ENCODE data around the gene WDFY4.

The WDFY4 gene

DNA sequence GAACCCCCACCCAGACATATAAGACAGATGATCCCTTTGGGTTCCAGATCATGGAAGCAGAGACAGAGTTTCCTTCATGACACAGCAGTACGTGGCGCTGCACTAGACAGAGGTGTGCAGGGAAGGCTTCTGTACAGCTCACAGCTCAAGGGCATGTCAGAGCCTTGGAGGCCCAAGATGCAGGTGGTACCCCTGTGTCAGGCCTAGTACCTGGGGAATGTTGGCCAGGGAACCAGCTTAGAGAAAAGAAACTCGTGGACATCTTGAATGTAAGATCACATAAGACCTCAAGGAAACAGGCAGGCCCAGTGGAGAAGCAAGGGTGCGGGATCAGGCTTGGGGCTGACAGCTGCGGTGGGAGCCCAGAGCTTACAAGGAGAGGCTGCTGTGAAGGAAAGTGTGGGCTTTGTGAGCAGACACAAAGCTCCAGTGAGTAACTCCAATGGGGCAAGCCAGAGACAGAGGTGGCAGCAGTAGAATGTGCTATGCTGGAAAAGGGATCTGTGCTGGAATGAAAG is 91.4 kb downstream of the WDFY4 start:
- DNase-seq = no peak

DNA sequence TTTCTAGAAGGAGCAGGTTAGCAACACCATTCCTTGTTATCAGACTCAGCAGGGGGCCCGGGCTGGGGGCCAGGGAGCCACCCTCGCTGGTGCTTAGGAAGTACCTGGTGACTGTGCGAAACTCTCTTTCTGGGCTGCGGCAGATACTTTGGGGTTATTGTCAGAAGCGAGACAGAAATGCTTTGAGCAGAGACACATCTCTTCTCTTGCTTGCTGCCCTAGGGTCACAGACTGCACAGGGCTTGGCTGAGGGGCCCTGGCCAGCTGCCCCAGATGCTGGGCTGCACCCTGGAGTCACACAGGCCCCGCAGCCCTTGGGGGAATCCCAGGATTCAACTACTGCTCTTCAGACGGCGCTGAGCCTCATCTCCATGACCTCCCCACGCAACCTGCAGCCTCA is 91.9 kb downstream of the WDFY4 start:
- DNase-seq = no peak

DNA sequence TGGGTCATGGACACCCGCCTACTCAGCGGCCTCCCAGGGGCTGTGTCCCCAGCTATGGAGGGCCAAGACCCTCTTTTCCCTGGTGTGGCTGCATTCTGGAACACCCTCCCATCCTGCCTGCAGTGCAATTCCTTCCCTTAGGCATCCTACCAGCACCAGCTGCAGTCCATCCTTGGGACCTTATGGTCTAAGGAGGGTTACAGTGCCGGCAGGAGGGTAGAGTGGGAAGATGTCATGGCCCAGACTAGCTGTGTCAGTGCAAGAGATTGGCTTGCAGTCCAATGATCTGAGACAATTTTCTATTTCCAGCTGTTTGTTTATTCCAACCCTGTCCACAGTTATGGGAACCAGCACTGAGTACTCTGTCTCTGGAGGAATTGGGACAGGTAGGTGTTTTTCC is 92.4 kb downstream of the WDFY4 start:
- no peak for DNase-seq

DNA sequence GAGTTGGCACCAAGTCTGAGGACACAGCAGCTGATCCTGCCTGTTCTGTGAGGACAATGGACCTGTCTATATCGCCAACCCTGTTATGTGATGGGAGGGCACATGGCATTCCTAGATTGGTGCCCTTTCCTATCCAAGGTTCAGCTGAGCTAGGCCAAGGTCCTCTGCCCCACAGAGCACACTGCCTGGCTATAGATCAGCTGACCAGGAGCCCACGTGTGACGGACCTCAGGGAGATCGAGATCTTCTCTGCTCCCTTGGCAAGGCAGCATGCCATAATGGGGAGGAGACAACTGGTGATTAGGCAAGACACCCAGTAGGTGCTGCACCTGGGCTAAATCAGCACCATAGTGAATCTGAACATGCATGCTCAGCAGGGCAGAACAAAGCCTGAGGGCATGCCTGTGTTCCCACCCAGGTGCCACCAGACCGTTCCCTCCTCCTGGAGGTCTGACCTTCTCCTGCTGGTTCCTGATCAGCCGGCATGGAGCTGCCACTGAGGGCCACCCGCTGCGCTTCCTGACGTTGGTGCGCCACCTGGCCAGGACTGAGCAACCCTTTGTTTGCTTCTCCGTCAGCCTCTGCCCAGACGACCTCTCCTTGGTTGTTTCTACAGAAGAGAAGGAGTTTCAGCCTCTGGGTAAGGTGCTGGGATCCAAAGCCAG is 93.7 kb downstream of the WDFY4 start:
- no peak for DNase-seq

DNA sequence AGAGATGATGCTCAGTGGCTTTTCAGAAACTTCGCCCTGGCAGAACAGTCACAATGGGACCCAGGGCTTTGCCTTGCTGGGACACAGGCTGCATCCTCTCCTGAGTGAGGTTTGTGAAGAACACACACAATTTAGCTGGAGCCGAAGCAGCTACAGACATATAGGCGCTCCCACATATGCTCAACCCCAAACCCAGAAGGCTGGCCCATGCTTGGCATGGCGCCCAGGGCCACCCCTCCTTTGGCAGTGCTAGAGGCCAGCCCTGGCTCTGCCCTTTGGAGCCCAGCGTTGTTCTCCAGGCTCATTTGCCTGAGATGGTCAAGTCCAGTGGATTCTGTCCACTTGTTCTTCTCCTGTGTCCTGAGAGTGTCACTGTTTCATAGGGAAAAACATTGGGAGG is 94.4 kb downstream of the WDFY4 start:
- DNase-seq = no peak

DNA sequence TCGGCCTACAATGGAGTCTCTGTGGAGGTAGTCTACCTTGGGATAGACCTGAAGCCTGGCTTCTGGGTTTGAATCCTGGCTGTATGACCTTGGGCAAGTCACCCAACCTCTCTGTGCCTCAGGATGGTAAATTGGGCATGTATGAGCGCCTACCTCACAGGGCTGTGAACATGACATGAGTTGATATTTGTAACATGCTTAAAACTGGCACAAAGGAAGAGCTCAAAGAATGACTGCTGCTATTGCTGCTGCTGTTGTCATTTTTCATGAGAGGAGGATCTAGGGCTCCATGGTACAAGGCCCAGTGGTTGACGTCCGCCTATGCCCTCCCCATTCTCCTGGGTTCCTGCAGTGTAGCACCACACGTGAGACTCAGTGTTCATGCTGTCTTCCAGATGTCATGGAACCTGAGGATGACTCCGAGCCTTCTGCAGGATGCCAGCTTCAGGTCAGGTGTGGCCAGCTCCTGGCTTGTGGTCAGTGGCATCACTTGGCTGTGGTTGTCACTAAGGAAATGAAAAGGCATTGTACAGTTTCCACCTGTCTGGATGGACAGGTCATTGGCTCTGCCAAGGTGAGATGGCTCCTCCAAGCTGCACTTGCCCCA is 95.0 kb downstream of the WDFY4 start:
- DNase-seq = no peak

DNA sequence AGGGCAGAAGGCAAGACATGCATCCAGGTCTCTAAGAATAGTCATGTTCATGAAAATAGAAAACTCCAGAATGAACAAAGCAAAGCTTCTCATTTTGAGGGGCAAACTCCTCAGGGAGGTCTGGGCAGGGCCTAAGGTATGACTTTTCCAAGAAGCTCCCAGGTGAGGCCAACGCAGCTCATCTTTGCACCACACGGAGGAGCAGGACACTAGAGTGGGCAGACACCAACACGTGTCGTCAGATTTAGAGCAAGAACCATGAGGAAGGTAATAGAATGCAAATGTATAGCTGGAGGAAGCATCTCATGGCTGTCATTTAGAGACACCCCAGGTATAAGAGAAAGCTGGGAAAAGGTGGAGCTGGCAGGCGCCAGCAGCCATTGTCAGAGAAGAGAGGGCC is 95.7 kb downstream of the WDFY4 start:
- DNase-seq = no peak

DNA sequence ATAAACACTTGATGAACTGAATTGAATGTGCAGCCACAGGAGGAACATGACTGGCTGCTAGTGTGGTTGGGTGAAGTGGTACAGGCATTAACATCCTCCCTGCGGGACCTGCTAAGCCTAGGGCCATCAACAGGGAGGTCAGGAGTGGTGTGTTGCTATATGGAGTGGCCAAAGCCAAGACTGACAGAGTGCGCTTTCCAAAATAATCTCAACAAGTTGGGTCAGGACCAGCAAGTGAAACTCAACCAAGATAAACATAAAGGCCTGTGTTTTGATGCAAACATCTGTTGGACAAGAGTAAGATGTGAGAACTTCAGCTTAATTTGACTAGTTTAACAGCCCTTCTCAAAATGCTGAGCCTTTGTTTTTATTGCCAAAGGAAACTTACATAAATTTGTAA is 97.7 kb downstream of the WDFY4 start:
- DNase-seq = no peak

DNA sequence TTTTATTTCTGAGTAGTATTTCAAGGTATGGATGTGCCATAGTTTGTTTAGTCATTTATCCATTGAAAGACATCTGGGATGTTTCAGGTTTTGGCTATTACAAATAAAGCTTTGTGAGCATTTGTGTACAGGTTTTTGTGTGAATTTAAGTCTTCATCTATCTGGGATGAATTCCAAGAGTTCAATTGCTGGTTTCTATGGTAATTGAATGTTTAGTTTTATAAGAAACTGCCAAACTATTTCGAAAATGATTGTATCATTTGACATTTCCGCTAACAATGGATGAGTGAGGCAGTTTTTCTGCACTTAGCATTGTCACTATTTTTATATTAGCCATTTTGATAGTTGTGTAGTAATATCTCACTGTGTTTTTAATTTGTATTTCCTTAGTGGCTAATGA is 99.4 kb downstream of the WDFY4 start:
- no peak for DNase-seq

DNA sequence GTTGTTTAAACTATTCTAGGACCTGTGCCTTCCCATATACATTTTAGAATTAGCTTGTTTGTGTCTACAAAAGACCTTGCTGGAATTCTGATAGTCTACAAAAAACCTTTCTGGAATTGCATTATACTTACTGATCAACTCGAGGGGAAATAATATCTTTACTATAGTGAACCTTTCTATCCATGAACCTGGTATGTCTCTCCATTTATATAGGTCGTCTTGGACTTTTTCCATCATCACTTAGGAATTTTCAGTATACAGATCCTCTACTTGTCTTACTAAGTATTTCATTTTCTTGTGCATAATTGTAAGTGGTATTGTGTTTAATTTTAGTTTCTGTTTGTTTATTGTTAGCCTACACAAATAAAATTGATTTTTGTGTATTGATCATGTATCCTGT is 101.1 kb downstream of the WDFY4 start:
- no peak for DNase-seq

DNA sequence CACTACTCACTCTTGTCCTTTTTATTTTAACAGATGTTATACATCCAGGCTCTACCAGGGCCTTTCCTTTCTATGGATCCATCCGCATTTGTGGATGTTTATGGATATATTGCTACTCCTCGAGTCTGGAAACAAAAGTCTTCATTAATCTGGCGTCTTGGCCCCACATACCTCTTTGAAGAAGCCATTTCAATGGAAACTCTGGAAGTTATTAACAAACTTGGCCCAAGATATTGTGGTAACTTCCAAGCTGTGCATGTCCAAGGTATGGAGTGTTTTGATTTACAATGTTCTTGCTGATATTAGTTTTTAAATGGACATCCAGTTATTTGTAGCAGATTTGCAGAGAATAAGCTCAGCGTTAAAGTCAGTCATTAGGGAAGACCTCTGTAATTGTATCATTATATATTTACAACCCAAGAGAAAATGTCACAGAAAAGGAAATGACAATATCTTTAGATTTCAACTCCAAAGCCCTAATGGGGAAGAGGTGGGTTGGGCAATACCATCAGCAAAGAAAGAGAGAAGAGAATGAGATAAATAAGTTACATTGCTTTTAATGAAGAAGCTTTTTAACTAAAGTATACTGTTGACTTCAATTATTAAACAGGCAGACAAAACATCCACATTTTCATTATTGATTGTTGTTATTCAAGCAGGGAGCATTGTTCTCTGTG is 102.1 kb downstream of the WDFY4 start:
- DNase-seq = no peak

DNA sequence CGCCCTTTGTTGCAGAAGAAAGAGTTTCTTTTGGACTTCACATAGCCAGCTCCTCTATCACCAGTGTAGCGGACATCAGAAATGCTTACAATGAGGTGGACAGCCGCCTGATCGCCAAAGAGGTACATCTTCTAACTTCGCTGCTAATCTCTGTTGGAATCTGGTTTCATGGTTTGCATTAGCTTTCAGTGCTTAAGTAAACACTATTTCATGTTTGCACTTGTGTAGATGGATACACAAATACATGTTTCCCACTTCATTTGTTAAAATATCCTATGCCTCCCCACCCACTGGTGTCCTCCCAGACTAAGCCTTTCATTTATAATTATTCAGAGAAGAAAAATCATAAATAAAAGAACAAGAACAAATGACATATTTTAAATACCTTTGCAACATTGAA is 103.9 kb downstream of the WDFY4 start:
- no peak for DNase-seq

DNA sequence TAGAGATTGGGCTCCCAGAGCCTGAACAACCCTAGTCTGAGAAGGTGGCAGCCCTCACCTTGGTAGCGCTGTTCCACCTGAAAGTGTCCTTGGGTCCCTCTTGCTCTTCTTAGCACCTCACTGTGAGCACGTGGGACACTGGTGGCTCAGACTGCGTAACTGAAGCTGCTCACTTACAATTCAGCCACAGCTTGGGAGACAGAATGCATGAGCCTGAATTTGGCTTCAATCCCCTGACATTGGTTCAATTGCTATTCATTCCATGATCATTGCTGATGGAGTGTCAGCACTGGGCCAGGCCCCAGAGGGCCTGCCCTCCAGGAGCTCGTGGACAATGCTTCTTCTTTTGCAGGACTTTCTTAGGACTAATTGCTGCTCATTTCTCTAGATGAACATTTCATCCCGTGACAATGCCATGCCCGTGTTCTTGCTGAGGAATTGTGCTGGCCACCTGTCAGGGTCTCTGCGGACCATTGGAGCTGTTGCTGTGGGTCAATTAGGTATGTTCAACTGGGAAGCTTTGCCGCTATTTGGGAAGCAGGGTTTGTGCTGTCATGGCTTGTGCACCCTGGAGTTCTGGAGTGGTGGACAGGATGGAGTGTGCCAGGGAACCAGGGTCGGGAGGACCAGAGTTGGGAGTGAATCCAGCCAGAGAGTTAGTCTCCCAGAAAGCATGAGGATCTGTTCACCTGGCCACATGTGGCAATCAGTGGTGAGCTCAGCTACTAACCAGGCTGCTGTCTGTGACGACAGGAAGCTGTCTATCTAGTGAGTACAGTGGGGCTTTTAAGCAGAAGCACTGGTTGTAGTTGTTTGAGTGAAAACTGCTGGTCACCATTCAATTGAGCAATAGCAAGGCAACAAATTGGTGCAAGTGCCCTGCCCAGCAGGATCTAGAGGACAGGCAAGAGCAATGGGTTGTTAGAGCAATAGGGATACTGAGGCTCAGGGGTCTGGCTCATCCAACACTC is 105.1 kb downstream of the WDFY4 start:
- DNase-seq = no peak

DNA sequence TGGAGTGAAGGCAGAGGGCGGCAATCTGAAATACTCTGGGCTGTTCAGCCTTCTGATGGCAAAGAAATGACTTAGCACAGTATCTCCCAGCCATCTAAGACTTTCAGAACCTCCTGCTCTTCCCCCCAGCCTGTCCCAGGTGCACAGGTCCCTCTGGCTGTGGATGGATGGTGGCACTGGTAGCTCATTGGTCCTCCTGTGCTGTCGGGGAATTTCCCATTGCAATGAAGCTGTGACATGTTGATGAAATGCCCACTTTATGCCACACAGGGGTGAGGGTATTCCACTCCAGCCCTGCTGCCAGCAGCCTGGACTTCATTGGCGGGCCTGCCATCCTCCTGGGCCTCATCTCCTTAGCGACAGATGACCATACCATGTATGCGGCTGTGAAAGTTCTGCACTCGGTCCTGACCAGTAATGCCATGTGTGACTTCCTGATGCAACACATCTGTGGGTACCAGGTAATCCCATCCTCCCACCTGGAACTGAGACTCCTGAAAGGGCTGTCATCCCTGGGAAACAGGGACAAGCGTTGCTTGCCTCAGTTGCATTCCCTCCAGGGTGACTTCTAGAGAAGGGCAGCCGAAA is 105.9 kb downstream of the WDFY4 start:
- no peak for DNase-seq

DNA sequence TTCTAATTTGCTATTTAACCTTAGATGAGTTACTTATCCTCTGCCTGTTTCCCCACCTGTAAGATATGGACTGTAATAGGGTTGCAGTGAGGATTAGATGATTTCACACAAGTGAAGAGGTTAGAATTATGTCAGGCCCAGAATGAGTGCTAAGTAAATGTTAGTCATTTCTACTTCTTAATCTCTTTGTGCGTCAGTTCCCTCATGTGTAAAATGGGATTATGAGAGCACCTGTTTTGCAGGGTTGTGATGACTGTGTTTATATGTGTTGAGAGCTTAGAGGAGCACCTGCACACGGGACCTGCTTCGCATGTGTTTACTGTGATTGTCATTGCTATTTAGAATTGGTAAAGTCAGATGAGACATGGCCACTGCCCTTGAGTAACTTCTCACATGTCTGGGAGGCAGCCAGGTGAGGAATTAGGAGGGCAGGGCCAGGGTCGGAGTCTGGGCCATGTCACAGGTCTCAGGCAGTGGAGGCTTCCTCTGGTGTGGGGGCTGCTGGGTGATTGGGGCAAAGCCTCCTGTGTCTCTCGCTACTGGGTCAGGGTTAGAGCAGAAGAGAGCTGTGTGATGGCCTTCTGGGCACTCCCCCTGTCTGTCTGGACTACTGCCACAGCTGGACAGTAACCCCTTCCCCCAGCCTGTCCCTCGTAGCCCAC is 106.7 kb downstream of the WDFY4 start:
- no peak for DNase-seq

DNA sequence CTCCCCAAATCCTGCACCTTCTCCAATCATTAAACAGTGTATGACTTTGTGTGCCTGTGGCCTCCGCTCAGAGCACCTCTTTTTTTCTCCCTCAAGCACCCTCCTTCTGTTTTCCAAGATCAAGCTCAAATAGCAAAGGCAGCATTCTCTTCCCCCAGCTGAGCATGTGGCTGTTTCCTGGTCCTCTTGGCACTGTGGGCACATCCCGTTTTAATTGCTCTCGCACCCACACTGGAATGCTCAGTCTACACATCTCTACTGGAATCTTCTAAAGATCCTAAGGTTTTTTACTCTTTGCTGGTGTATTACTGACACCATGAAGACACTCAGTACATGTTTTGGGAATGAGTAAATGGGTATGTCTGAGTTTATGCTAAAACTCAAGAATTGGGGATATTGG is 107.4 kb downstream of the WDFY4 start:
- no peak for DNase-seq

DNA sequence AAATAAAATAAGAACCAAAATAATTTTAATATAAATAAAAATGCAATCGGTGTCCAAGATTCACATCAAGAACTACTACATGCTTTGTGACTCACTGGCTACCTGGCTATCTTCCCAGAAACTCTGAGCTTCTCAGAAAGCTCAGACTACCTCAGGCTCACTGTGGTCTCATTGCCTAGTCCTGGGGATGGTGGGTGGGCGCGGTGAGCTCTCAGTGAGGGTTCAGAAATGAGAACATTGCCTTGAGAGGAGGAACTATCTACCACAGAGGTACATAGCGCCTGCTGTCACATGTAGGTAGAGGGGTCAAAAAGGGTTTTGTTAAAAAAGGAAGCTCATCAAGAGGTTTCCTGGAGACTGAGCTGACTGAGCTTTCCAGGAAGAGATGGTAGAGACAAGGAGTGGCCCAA is 108.0 kb downstream of the WDFY4 start:
- no peak for DNase-seq

DNA sequence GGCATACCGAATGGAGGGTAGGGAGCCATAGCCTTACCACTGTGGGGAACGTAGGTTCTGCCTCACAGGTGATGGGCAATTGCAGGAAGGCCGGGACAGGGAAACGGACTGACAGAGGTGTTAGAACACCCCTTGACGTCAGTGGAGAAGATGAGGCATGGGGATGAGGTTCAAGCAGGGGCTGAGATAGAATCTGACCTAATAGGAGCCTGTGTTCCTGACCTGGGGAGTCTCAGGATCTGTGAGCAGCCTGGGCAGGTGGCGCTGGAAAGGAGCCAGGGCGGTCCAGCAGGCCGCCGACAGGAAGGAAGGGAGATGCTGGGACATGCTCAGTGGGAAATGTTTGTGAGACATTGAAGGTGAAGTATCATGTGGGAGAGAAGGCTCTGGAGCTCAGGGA is 109.4 kb downstream of the WDFY4 start:
- DNase-seq = no peak

DNA sequence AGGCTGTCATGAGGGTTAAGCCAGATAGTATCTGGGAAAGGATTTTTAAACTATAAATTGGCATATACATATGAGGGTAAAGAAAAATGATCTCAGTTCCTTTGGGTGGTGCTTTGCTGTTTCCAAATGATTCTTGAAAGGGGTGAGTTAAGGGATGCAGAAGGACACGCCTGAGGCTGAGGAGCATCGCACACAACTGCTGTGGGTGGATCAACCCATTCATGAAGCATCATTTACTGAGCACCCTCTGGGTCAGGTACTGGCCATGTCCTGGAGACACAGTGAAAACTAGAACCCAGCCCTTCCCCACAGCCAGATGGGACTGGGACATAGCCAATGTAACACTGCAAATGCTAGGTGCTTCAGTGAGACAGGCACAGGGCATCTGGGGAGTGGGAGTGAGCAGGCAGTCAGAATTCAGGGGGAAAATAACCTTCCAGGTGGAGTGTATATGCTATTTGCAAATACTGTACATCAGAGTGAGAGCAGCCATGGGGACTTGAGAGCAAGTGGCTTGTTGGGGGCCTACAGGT is 112.1 kb downstream of the WDFY4 start:
- DNase-seq = no peak

DNA sequence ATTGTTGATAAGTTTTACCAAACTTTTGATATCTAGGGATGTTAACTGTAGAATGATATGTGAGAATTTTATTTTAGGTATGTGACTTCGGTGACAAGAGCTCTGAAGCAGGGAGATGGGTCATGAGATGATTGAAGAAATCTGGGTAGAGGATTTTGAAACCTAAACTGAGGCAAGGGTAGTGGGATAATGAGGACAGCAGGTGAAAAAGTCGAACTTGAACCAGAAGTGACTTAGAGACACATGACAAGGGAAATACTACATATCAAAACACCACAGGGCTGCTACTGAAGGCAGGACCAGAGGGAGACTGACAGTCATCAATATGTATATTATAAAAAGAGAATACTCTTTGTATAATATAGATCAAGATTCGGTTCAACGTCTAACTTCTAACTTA is 113.2 kb downstream of the WDFY4 start:
- no peak for DNase-seq

DNA sequence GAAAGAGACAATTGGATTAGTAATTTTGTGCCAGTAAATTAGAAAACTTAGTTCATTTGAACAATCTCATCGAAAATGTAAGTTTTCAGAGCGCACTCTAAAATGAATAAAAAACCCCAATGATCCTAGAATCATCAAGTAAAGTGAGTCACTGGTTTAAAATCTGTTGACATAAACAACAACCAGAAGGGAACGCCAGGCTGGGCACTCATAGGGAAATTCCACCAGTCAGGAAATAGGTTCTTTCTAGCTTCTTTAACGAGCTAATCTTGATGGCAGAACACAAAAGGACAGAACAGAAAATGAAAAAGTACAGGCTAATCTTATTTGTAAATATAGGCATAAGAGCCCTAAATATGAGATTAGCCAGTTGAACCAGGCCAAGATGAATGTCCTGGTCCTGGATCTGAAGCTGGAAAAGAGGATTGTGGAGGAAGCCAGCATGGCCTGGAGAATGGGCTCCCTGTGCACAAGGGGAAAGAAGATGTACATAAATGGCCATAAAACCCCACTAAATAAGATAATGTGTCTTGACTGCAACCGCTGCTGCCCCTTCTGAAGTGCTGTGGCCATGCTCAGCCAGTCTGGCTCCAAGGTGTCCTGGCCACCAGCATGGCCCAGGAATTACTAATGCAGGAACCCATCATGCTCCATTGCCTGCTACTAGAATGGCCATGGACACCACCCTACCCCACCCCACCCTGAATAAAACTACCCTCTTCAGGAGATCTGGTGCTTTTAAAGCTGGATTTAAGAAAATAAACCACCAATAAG is 114.0 kb downstream of the WDFY4 start:
- DNase-seq = no peak

Measured in NCI-H1105 (cell line).